ENCODE measurements around the gene FGF4. TPM values are rescaled to one million over a fixed set of nuclear protein-coding genes. Genes with fewer than 3 reads are reported as not detected.

Gene FGF4
- total RNA-seq, 4 donors from 2014 or later = not detected

DNA sequence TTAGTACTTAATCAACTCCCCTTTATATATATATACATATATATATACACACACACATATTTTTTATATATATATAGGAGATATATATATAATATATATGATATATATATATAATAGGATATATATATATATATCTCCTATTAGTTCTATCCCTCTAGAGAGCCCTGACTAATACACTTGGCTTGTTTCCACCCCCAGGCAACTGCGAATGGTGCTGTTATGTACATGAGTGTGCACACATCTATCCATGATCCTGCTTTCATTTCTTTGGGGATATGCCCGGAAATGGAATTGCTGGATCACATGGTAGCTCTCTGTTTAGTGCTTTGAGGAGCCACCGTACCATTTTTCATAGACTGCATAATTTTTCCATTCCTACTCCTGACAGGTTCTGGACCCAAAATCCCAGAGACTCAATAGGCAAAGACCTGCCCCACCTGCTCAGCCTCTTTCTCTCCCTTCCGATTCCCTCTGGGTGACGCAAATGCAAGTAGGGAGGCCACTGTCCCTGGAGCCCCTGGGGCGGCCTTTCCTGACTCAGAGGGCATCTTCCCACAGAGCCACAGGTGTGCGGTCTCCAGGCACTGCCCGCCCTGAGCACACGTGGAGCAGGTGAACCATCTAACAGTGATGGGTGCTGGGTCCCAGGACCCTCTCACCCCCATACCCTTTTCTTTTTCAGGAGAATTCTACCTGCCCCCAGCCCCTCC, 32.1 kb upstream of the FGF4 start:
- no peaks in the 10 kb centered on the region for H3K36me3 ChIP-seq
- intact Hi-C loops (cut with DNase I; ENCODE audit: low total_unique reads) (no loop called here), in situ Hi-C loops (cut with MboI; ENCODE audit: low pct_ligation_motif_present in 1 of 4, low pct_unique_long_range_greater_than_20kb in 1 of 4, low sequenced_read_pairs in 3 of 4) (no loop called here)
- H3K27me3 ChIP-seq = peaks cover 3% of the 10 kb centered on the region
- no peak overlapping the region for H3K4me3 ChIP-seq
- H3K27ac ChIP-seq = no peak overlapping the region
- no peaks in the 10 kb centered on the region for H3K9me3 ChIP-seq
- no peak for DNase-seq
- TF ChIP-seq POLR2AphosphoS5 (IDR thresholded peaks at IDR 0.05) = no peak
- TF ChIP-seq, protein P1, sequence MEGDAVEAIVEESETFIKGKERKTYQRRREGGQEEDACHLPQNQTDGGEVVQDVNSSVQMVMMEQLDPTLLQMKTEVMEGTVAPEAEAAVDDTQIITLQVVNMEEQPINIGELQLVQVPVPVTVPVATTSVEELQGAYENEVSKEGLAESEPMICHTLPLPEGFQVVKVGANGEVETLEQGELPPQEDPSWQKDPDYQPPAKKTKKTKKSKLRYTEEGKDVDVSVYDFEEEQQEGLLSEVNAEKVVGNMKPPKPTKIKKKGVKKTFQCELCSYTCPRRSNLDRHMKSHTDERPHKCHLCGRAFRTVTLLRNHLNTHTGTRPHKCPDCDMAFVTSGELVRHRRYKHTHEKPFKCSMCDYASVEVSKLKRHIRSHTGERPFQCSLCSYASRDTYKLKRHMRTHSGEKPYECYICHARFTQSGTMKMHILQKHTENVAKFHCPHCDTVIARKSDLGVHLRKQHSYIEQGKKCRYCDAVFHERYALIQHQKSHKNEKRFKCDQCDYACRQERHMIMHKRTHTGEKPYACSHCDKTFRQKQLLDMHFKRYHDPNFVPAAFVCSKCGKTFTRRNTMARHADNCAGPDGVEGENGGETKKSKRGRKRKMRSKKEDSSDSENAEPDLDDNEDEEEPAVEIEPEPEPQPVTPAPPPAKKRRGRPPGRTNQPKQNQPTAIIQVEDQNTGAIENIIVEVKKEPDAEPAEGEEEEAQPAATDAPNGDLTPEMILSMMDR (IDR thresholded peaks at IDR 0.05) = no peak
- no peak for TF ChIP-seq POLR2A (IDR thresholded peaks at IDR 0.05)
- TF ChIP-seq EP300 (IDR thresholded peaks at IDR 0.05; ENCODE audit: low read depth) = no peak
- no peaks in the 10 kb centered on the region for H3K4me1 ChIP-seq
- WGBS, 2 donors (ENCODE audit: low coverage in 1 of 2) = 66 to 90% methylated on average over 2 to 9 of the region's 9 CpGs

DNA sequence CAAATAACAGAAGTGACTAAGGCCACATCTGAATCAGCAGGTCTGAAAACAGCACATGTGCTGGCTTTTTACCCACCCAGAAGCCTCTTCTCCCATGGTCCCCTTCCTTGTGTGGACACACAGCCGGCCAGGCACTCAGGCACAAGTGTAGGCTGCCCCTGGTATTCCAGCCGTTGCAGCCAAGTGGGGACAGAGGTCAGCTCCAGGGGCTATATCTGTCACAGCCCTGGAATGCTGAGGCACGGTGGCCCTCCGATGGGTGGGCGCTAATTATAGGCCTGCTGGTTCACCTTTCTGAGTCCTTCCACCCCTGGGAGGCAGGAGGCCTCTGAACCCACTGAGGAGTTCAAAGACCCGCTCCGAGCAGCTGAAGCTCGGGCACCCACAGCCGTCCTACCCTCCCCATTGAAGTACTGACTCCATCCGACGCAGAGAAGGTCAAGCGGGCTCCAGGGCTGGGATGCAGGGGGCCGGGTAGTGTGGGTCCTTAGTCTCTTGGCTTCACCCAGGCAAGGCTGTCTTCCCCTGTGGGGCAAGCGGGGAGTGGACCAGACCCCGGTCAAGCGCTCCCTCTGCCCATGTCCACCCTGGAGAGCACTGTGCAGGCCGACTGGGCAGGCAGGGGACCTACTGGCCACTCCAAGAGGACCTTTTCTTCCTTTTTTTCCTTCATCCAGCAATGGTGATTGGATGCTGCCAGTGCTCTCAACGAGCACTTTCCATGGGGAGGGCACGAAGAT, 29.8 kb upstream of the FGF4 start:
- intact Hi-C loops (cut with DNase I; ENCODE audit: low total_unique reads) (no loop called here), in situ Hi-C loops (cut with MboI; ENCODE audit: low pct_ligation_motif_present in 1 of 4, low pct_unique_long_range_greater_than_20kb in 1 of 4, low sequenced_read_pairs in 3 of 4) (no loop called here)
- Histone ChIP-seq H3K4me3 (no peak overlapping the region), H3K27me3 (peaks cover 3% of the 10 kb centered on the region), H3K27ac (no peak overlapping the region), H3K36me3 (no peaks in the 10 kb centered on the region), H3K4me1 (no peaks in the 10 kb centered on the region), H3K9me3 (no peaks in the 10 kb centered on the region)
- WGBS, 2 donors (ENCODE audit: low coverage in 1 of 2) = 60 to 75% methylated on average over 1 to 19 of the region's 19 CpGs
- no peak for DNase-seq
- TF ChIP-seq POLR2AphosphoS5 (IDR thresholded peaks at IDR 0.05) = no peak

- Histone ChIP-seq H3K27ac (no peak overlapping the region), H3K4me1 (no peaks in the 10 kb centered on the region), H3K4me3 (no peak overlapping the region), H3K36me3 (no peaks in the 10 kb centered on the region), H3K9me3 (no peaks in the 10 kb centered on the region), H3K27me3 (peaks cover 3% of the 10 kb centered on the region)
- TF ChIP-seq EP300 (IDR thresholded peaks at IDR 0.05; ENCODE audit: low read depth) (no peak), POLR2A (IDR thresholded peaks at IDR 0.05) (no peak), POLR2AphosphoS5 (IDR thresholded peaks at IDR 0.05) (no peak)
- TF ChIP-seq, protein P1 (IDR thresholded peaks at IDR 0.05) = no peak
- intact Hi-C loops (cut with DNase I; ENCODE audit: low total_unique reads) (no loop called here), in situ Hi-C loops (cut with MboI; ENCODE audit: low pct_ligation_motif_present in 1 of 4, low pct_unique_long_range_greater_than_20kb in 1 of 4, low sequenced_read_pairs in 3 of 4) (no loop called here)
- DNase-seq = no peak
Measured at GRCh38 chr11:69803604-69804218, 28.6 kb upstream of the FGF4 start.

- H3K4me3 ChIP-seq = no peak overlapping the region
- H3K9me3 ChIP-seq = no peaks in the 10 kb centered on the region
- no peaks in the 10 kb centered on the region for H3K4me1 ChIP-seq
- 67 to 70% methylated on average over 1 to 2 of the region's 2 CpGs for WGBS, 2 donors (ENCODE audit: low coverage in 1 of 2)
- in situ Hi-C loops (cut with MboI; ENCODE audit: low pct_ligation_motif_present in 1 of 4, low pct_unique_long_range_greater_than_20kb in 1 of 4, low sequenced_read_pairs in 3 of 4) (no loop called here), intact Hi-C loops (cut with DNase I; ENCODE audit: low total_unique reads) (no loop called here)
- no peak for DNase-seq
- TF ChIP-seq, protein P1 (IDR thresholded peaks at IDR 0.05) = no peak
- TF ChIP-seq POLR2AphosphoS5 (IDR thresholded peaks at IDR 0.05) (no peak), POLR2A (IDR thresholded peaks at IDR 0.05) (no peak), EP300 (IDR thresholded peaks at IDR 0.05; ENCODE audit: low read depth) (no peak)
- H3K27ac ChIP-seq = no peak overlapping the region
- no peaks in the 10 kb centered on the region for H3K27me3 ChIP-seq
- H3K36me3 ChIP-seq = no peaks in the 10 kb centered on the region
Measured at GRCh38 chr11:69803022-69803421, 27.9 kb upstream of the FGF4 start.

Data from transverse colon (tissue), 4 donors.